HG02981 (cell line): Measurements from ENCODE around the gene ZNF793.

Experiments used
- ATAC-seq: cut with Tn5 transposase; IDR thresholded peaks from one replicate; pipeline ENCODE4 v1.9.1; 2021; ENCODE audit warnings: mild to moderate bottlenecking, moderate library complexity; ENCODE audit not compliant: unreplicated experiment

The ZNF793 gene

DNA sequence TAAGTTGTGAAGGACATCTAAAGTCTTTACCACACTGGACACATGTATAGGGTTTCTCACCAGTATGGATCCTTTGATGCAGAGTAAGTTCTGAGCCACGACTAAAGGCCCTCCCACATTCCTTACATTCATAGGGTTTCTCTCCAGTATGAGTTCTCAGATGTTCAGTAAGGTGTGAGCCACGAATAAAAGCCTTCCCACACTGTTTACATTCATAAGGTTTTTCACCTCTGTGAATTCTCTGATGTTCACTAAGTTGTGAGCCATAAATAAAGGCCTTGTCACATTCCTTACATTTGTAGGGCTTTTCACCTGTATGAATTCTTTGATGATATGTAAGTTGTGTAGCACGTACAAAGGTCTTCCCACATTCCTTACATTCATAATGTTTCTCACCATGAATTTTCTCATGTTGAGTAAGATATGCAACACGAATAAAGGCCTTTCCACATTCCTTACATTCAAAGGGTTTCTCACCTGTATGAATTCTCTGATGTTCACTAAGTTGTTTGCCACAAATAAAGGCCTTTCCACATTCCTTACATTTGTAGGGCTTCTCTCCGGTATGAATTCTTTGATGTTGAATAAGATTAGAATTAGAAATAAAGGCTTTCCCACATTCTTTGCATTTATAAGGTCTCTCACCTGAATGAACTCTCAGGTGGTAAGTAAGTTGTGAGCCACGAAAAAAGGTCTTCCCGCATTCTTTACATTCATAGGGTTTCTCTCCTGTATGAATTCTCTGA is 58.1 kb downstream of the ZNF793 start:
- no peak for ATAC-seq

DNA sequence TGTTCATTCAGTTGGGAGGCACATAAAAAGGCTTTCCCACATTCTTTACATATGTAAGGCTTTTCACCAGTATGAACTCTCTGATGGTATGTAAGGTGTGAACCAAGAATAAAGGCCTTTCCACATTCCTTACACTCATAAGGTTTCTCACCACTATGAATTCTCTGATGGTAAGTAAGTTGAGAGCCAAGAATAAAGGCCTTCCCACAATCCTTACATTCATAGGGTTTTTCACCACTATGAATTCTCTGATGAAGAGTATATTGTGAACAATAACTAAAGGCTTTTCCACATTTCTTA is 58.6 kb downstream of the ZNF793 start:
- no peak for ATAC-seq

DNA sequence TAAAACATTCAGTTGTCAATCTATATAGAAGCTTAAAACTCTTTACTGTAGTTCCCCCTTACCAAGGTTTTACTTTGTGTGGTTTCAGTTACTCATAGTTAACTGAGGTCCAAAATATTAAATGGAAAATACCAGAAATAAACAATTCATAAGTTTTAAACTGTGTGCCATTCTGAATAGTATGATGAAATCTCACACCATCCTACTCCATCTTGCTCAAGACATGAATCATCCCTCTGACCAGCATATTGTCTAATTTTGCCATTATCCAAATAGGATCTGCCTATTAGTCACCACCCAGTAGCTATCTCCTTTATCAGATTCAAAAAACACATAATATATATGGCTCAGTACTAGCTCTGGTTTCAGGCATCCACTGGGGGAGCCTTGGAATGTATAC is 65.5 kb downstream of the ZNF793 start:
- ATAC-seq: no peak

DNA sequence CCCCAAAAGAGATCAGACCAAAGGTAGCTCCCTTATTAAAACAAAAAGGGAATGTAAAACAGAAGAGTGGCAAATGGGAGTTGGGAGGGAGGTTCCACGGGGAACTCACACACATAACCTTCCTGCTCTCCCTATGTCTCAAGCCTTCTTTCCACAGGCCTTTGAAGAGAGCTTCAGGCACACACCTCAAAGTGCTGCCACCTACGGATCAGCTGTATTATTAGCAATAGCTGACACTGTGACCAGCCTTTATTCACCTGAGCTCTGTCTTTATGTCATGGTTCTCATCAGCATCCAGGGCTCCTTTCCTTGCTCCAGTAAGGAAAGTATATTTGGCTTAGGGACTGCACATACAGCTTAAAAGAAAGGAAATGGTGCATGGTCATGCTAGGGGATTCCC is 76.6 kb downstream of the ZNF793 start:
- ATAC-seq: no peak
